ENCODE results near the gene CALD1.
A peak's percentile ranks its signal among the peaks of the same experiment; 100 is the strongest.

Gene CALD1

GRCh38 chr7:134854816-134855215 is 75.4 kb downstream of the CALD1 start:
- FAIRE-seq = no peak
- DNase-seq (ENCODE audit: insufficient read length, low spot score) = no peak

- no peak for FAIRE-seq
Observed at GRCh38 chr7:134855442-134855841, 76.0 kb downstream of the CALD1 start.

GRCh38 chr7:134856091-134856490 is 76.7 kb downstream of the CALD1 start:
- DNase-seq (ENCODE audit: insufficient read length, low spot score) = no peak

More at GRCh38 chr7:134855442-134855841, 76.0 kb downstream of the CALD1 start:
- no peak for DNase-seq (ENCODE audit: insufficient read length, low spot score)

GRCh38 chr7:134856691-134857090 is 77.3 kb downstream of the CALD1 start:
- DNase-seq (ENCODE audit: insufficient read length, low spot score) (no peak), FAIRE-seq (no peak)

More at GRCh38 chr7:134856091-134856490, 76.7 kb downstream of the CALD1 start:
- FAIRE-seq = no peak

- FAIRE-seq = no peak
- no peak for DNase-seq (ENCODE audit: insufficient read length, low spot score)
Observed at GRCh38 chr7:134857958-134858357, 78.5 kb downstream of the CALD1 start.

GRCh38 chr7:134859783-134860182 is 80.3 kb downstream of the CALD1 start:
- FAIRE-seq = no peak
- no peak for DNase-seq (ENCODE audit: insufficient read length, low spot score)

- FAIRE-seq (peak; percentile 52), DNase-seq (ENCODE audit: insufficient read length, low spot score) (peak; percentile 19)
Observed at GRCh38 chr7:134865001-134865845, 85.8 kb downstream of the CALD1 start.

- FAIRE-seq = no peak
Observed at GRCh38 chr7:134866617-134867016, 87.2 kb downstream of the CALD1 start.

GRCh38 chr7:134870156-134870555 is 90.7 kb downstream of the CALD1 start:
- no peak for FAIRE-seq

More at GRCh38 chr7:134866617-134867016, 87.2 kb downstream of the CALD1 start:
- DNase-seq (ENCODE audit: insufficient read length, low spot score) = no peak

GRCh38 chr7:134870781-134871180 is 91.3 kb downstream of the CALD1 start:
- DNase-seq (ENCODE audit: insufficient read length, low spot score) (no peak), FAIRE-seq (peak; percentile 23)

More at GRCh38 chr7:134870156-134870555, 90.7 kb downstream of the CALD1 start:
- DNase-seq (ENCODE audit: insufficient read length, low spot score) = no peak

- FAIRE-seq (no peak), DNase-seq (ENCODE audit: insufficient read length, low spot score) (no peak)
Observed at GRCh38 chr7:134873253-134873652, 93.8 kb downstream of the CALD1 start.

- DNase-seq (ENCODE audit: insufficient read length, low spot score) = no peak
- no peak for FAIRE-seq
Observed at GRCh38 chr7:134874407-134874806, 95.0 kb downstream of the CALD1 start.

GRCh38 chr7:134875867-134876266 is 96.4 kb downstream of the CALD1 start:
- DNase-seq (ENCODE audit: insufficient read length, low spot score) (no peak), FAIRE-seq (no peak)

- DNase-seq (ENCODE audit: insufficient read length, low spot score) = no peak
Observed at GRCh38 chr7:134878746-134879357, 99.4 kb downstream of the CALD1 start.

GRCh38 chr7:134879815-134880475 is 100.5 kb downstream of the CALD1 start:
- no peak for FAIRE-seq

More at GRCh38 chr7:134878746-134879357, 99.4 kb downstream of the CALD1 start:
- no peak for FAIRE-seq

GRCh38 chr7:134882481-134882880 is 103.0 kb downstream of the CALD1 start:
- DNase-seq (ENCODE audit: insufficient read length, low spot score) (no peak), FAIRE-seq (no peak)

More at GRCh38 chr7:134879815-134880475, 100.5 kb downstream of the CALD1 start:
- no peak for DNase-seq (ENCODE audit: insufficient read length, low spot score)

GRCh38 chr7:134885967-134886352 is 106.5 kb downstream of the CALD1 start:
- DNase-seq (ENCODE audit: insufficient read length, low spot score) (no peak), FAIRE-seq (no peak)

GRCh38 chr7:134886353-134887057 is 107.1 kb downstream of the CALD1 start:
- FAIRE-seq (no peak), DNase-seq (ENCODE audit: insufficient read length, low spot score) (no peak)

- no peak for FAIRE-seq
- no peak for DNase-seq (ENCODE audit: insufficient read length, low spot score)
Observed at GRCh38 chr7:134887523-134887922, 108.1 kb downstream of the CALD1 start.

GRCh38 chr7:134888141-134888740 is 108.8 kb downstream of the CALD1 start:
- DNase-seq (ENCODE audit: insufficient read length, low spot score) (no peak), FAIRE-seq (no peak)
